B cell (primary cell): ENCODE results near the gene EBF3. TPM values are rescaled to one million over a fixed set of nuclear protein-coding genes. Genes with fewer than 3 reads are reported as not detected.

Source experiments
- ATAC-seq: fragments of 200-7000 bp; cut with Tn5 transposase; one replicate; pipeline ENCODE4 v1.10.0; 2021; ENCODE audit warnings: low read depth, mild to moderate bottlenecking, moderate number of reproducible peaks, moderate library complexity
- CTCF ChIA-PET: fragments of 350-600 bp; sonication (Branson Sonifier 250); formaldehyde crosslinking; loops from one replicate; lab custom pipeline; 2021; ENCODE audit warnings: antibody characterized with exemption, inconsistent platforms; lab: Charles Lee
- POLR2A ChIA-PET: fragments of 350-600 bp; sonication (Branson Sonifier 250); formaldehyde crosslinking; loops from one replicate; lab custom pipeline; 2021; ENCODE audit warnings: antibody characterized with exemption; lab: Charles Lee
- DNase-seq: peaks from one replicate; pipeline ENCODE4 v3.0.0; 2013
- H2AFZ ChIP-seq: 2 replicates; pipeline ENCODE4 v1.6.1; 2012; ENCODE audit warnings: mild to moderate bottlenecking, low read depth, low read length; ENCODE audit not compliant: insufficient read depth, poor library complexity, severe bottlenecking
- H3K27ac ChIP-seq, 2 donors: 1 replicate in 1 of 2; 2 replicates in 1 of 2; pipeline ENCODE4 v1.5.1; 2012 to 2013; ENCODE audit warnings: low read length in 2 of 2, mild to moderate bottlenecking in 2 of 2, moderate library complexity in 1 of 2
- H3K27me3 ChIP-seq, 4 experiments: fragments of 200-600 bp in 1 of 4; sonication (generic) in 1 of 4; replicated peaks in 1 of 4; 1 replicate in 2 of 4; 2 replicates in 2 of 4; pipeline versions ENCODE4 v1.6.1 to v1.7.0; 2013 to 2016; ENCODE audit warnings: low read length in 3 of 4, mild to moderate bottlenecking in 2 of 4, mixed read lengths in 1 of 4, moderate library complexity in 1 of 4; ENCODE audit not compliant: insufficient read depth in 4 of 4, control insufficient read depth in 3 of 4; ENCODE audit errors: control extremely low read depth in 1 of 4
- H3K36me3 ChIP-seq, 2 experiments: replicated peaks in 1 of 2; 1 replicate in 1 of 2; 2 replicates in 1 of 2; pipeline versions ENCODE4 v1.6.1 to v1.7.1; 2013; ENCODE audit warnings: low read length in 1 of 2; ENCODE audit not compliant: insufficient read depth in 2 of 2, control insufficient read depth in 1 of 2; ENCODE audit errors: control extremely low read depth in 1 of 2, extremely low read depth in 1 of 2
- H3K4me1 ChIP-seq, 2 donors: fragments of 200-600 bp in 1 of 2; sonication (generic) in 1 of 2; 1 replicate in 1 of 2; 2 replicates in 1 of 2; pipeline versions ENCODE4 v1.5.1 to v1.6.1; 2013 to 2017; ENCODE audit warnings: low read length in 2 of 2; ENCODE audit not compliant: control insufficient read depth in 2 of 2, insufficient read depth in 2 of 2
- H3K4me2 ChIP-seq: replicated peaks from 2 replicates; pipeline ENCODE3; 2012; ENCODE audit warnings: mild to moderate bottlenecking, low read depth, low read length; ENCODE audit not compliant: poor library complexity, severe bottlenecking
- H3K4me3 ChIP-seq, 5 experiments: fragments of 200-600 bp in 1 of 5; sonication (generic) in 1 of 5; 1 replicate in 3 of 5; 2 replicates in 2 of 5; pipeline versions ENCODE4 v1.5.1 to v1.7.0; 2011 to 2016; ENCODE audit warnings: low read length in 4 of 5, mild to moderate bottlenecking in 4 of 5, low read depth in 2 of 5, control low read depth in 1 of 5, moderate library complexity in 1 of 5; ENCODE audit not compliant: insufficient read depth in 1 of 5; ENCODE audit errors: control extremely low read depth in 1 of 5, extremely low read depth in 1 of 5
- H3K79me2 ChIP-seq: fragments of 200-600 bp; sonication (generic); one replicate; pipeline ENCODE4 v1.6.0; 2016; ENCODE audit warnings: low read length; ENCODE audit not compliant: control insufficient read depth, insufficient read depth
- H3K9ac ChIP-seq: fragments of 200-600 bp; sonication (generic); 2 replicates; pipeline ENCODE4 v1.6.1; 2017; ENCODE audit warnings: mild to moderate bottlenecking, low read length, moderate library complexity
- H3K9me3 ChIP-seq, 3 donors: one replicate each; pipeline versions ENCODE4 v1.6.1 to v1.7.1; 2013; ENCODE audit warnings: low read length in 2 of 3; ENCODE audit not compliant: control insufficient read depth in 2 of 3, insufficient read depth in 1 of 3; ENCODE audit errors: control extremely low read depth in 1 of 3
- H4K20me1 ChIP-seq: 2 replicates; pipeline ENCODE4 v1.6.0; 2012; ENCODE audit warnings: mild to moderate bottlenecking, low read length; ENCODE audit not compliant: insufficient read depth, control insufficient read depth, poor library complexity, severe bottlenecking
- H3K27ac Mint-ChIP-seq: one replicate; pipeline ENCODE4 v1.8.0; 2021; ENCODE audit warnings: mixed read lengths
- H3K27me3 Mint-ChIP-seq: one replicate; pipeline ENCODE4 v1.8.0; 2021; ENCODE audit warnings: mixed read lengths
- H3K4me1 Mint-ChIP-seq: one replicate; pipeline ENCODE4 v1.8.0; 2021; ENCODE audit warnings: mixed read lengths
- H3K4me3 Mint-ChIP-seq: one replicate; pipeline ENCODE4 v1.8.0; 2021; ENCODE audit warnings: mixed read lengths
- H3K9me3 Mint-ChIP-seq: one replicate; pipeline ENCODE4 v1.8.0; 2022; ENCODE audit warnings: mixed read lengths; ENCODE audit not compliant: insufficient read depth
- EZH2 ChIP-seq: IDR thresholded peaks from 2 replicates; pipeline ENCODE4 v1.6.1; 2012; ENCODE audit warnings: borderline replicate concordance, low read depth, mild to moderate bottlenecking, moderate library complexity, low read length; ENCODE audit not compliant: insufficient read depth, poor library complexity, severe bottlenecking
- WGBS: methylation state at CpG from one replicate; pipeline ENCODE4 v1.1.5; 2013; ENCODE audit warnings: missing lambda C conversion rate; ENCODE audit not compliant: insufficient coverage; 5-methylcytosine and 5-hydroxymethylcytosine counted together
- intact Hi-C: fragments of 100-400 bp; cut with micrococcal nuclease; formaldehyde crosslinking; loops from one replicate; pipeline ENCODE4 v1.10.0; 2022
- polyA plus RNA-seq: library from polyadenylated mRNA; depleted of rRNA; stranded (reverse); fragments of >200 nt; gene quantifications from 2 replicates; pipeline ENCODE4 v1.2.3, GENCODE V29; 2012
- total RNA-seq, 2 donors: library from RNA; stranded (reverse); fragments of 120-200 nt in 1 of 2; gene quantifications; 1 replicate in 1 of 2; 2 replicates in 1 of 2; pipeline versions ENCODE4 v1.2.3 to v1.2.4, GENCODE V29; 2013 to 2022
- TF ChIP-seq, protein P1 (sequence below): fragments of 200-600 bp; IDR thresholded peaks from one replicate; pipeline ENCODE4 v1.8.0; 2022; ENCODE audit warnings: antibody characterized with exemption, mild to moderate bottlenecking

Gene EBF3
- total and polyA plus RNA-seq, 2 donors (not counting 1 experiment from before 2014, with no cell fraction given), result not detected

DNA sequence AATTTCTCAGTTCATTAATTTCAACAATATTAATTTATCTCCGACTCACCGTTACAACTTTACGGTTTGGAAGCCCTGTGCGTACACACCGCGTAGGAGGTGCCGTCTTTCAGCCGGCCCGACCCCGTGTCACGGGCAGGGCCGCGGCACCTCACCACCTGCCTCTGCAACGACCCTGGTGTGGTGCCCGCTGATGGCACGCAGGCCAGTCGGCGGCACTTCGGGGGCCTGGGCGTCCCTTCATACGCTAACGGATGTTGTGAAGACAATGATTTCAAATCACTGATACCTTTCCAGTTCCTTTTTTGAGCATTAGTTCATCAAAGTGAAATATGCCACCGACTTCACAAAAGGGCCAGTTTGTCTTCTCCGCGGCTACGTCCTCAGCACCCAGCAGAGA, 125.3 kb downstream of the EBF3 start:
- Mint-ChIP-seq H3K27me3 (no peaks in the 10 kb centered on the region), H3K4me3 (no peak overlapping the region), H3K27ac (no peak overlapping the region), H3K9me3 (no peaks in the 10 kb centered on the region), H3K4me1 (no peaks in the 10 kb centered on the region)
- H4K20me1 ChIP-seq, result no peaks in the 10 kb centered on the region
- H3K27ac ChIP-seq, result no peak overlapping the region
- no peak overlapping the region for H3K4me3 ChIP-seq
- TF ChIP-seq EZH2, result no peak
- POLR2A ChIA-PET, result no interaction called here
- ATAC-seq (no peak), DNase-seq (no peak)
- peaks cover 0 to 26% (median 0%) of the 10 kb centered on the region in 3 donors for H3K9me3 ChIP-seq
- CTCF ChIA-PET, result no interaction called here
- intact Hi-C loops, result no loop called here
- H3K4me2 ChIP-seq, result no peak overlapping the region
- 96% methylated on average over 24 of the region's 26 CpGs for whole genome bisulfite sequencing
- H3K36me3 ChIP-seq, result no peaks in the 10 kb centered on the region
- H3K9ac ChIP-seq, result no peak overlapping the region
- no peaks in the 10 kb centered on the region for H3K79me2 ChIP-seq
- no peaks in the 10 kb centered on the region for H3K4me1 ChIP-seq
- H3K27me3 ChIP-seq, result no peaks in the 10 kb centered on the region
- no peak overlapping the region for H2AFZ ChIP-seq

DNA sequence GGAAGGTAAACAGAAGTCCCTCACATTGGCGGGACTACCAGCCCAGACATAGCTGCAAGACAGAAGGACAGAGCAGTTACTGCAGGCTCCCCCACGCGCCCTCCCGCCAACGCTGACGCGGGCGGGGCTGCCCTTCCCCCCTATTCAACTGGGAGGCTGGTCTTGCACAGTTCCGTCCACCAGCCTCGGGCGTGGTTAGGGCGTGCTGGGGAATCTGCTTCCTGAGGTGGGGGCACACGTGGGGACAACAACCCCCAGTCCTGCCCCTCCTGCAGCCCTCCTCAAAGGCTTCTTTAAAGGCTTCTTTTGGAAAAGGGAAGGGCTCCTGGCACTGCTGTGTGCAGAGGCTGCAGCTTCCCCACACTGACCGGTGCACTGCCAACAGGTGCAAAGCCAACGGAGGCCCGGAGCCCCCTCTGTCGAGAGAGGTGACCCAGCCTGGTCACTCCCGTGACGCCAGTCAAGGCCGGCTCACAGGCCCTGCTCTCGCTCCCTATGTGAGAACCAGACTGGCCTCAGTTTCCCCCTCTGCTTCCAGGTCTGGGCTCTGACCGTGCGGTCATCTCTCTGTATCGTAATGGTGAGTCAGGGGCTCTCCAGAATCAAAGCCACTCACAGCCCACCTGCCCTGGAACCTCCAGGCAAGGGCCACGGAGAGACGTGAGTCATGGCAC, 126.0 kb downstream of the EBF3 start:
- Histone ChIP-seq H3K27me3 (no peaks in the 10 kb centered on the region), H3K4me3 (no peak overlapping the region), H3K4me1 (no peaks in the 10 kb centered on the region), H3K9ac (no peak overlapping the region), H3K36me3 (no peaks in the 10 kb centered on the region), H4K20me1 (no peaks in the 10 kb centered on the region), H3K79me2 (no peaks in the 10 kb centered on the region), H3K27ac (no peak overlapping the region), H2AFZ (no peak overlapping the region), H3K4me2 (no peak overlapping the region), H3K9me3 (peaks cover 0 to 26% (median 0%) of the 10 kb centered on the region in 3 donors)
- H3K4me1 Mint-ChIP-seq, result no peaks in the 10 kb centered on the region
- H3K9me3 Mint-ChIP-seq, result no peaks in the 10 kb centered on the region
- DNase-seq, result no peak
- TF ChIP-seq, protein P1, sequence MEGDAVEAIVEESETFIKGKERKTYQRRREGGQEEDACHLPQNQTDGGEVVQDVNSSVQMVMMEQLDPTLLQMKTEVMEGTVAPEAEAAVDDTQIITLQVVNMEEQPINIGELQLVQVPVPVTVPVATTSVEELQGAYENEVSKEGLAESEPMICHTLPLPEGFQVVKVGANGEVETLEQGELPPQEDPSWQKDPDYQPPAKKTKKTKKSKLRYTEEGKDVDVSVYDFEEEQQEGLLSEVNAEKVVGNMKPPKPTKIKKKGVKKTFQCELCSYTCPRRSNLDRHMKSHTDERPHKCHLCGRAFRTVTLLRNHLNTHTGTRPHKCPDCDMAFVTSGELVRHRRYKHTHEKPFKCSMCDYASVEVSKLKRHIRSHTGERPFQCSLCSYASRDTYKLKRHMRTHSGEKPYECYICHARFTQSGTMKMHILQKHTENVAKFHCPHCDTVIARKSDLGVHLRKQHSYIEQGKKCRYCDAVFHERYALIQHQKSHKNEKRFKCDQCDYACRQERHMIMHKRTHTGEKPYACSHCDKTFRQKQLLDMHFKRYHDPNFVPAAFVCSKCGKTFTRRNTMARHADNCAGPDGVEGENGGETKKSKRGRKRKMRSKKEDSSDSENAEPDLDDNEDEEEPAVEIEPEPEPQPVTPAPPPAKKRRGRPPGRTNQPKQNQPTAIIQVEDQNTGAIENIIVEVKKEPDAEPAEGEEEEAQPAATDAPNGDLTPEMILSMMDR, result no peak
- TF ChIP-seq EZH2, result no peak
- no peak overlapping the region for H3K27ac Mint-ChIP-seq
- ChIA-PET CTCF (no interaction called here), POLR2A (no interaction called here)
- H3K4me3 Mint-ChIP-seq, result no peak overlapping the region
- ATAC-seq, result no peak
- 94% methylated on average over 25 of the region's 26 CpGs for WGBS
- intact Hi-C loops, result no loop called here
- H3K27me3 Mint-ChIP-seq, result no peaks in the 10 kb centered on the region
